NB4 (cell line): ENCODE measurements around the gene PROM1.

ENCODE experiments used
- MYC ChIP-seq: IDR thresholded peaks from 2 replicates; pipeline ENCODE4 v1.6.1; 2011; ENCODE audit warnings: low read depth, low read length
- POLR2A ChIP-seq: IDR thresholded peaks from 2 replicates; pipeline ENCODE4 v1.6.1; 2011; ENCODE audit warnings: mild to moderate bottlenecking; ENCODE audit not compliant: insufficient read length; ENCODE audit errors: extremely low read depth
- TF ChIP-seq, protein P1 (sequence below): IDR thresholded peaks from one replicate; pipeline ENCODE4 v1.5.1; 2012; ENCODE audit warnings: low read depth, low read length
- TF ChIP-seq, protein P2 (sequence below): IDR thresholded peaks from 2 replicates; pipeline ENCODE4 v1.6.1; 2011; ENCODE audit warnings: low read depth, low read length

DNA sequence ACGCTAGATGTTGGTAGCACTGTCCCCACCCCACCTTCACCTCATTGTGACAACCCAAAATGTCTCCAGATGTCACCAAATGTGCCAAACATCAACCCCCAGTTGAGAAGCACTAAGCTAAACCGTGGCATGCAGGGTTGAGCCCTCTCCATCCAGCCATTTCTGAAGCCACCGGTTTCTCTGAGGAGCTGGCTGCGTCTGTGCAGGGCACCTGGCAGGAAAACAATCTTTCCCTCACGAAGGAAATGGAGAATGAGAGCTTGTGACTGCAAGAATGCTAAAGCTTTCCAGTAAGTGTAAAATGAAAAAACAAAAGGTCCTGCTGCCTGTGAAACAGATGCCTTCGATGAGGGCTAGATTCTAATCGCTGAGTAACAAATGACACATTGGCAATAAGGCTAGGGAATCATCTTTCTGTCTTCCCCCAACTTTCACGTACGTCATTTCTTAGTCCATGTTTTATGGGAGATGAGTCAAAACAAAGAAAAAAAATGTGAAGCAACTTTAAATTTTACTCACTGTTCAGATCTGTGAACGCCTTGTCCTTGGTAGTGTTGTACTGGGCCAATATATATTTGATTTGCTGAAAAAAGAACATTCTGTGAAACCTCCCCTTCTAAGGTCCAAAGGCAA lies 59.9 kb downstream of the PROM1 start:
- TF ChIP-seq POLR2A (no peak), MYC (no peak)
- TF ChIP-seq, protein P1, sequence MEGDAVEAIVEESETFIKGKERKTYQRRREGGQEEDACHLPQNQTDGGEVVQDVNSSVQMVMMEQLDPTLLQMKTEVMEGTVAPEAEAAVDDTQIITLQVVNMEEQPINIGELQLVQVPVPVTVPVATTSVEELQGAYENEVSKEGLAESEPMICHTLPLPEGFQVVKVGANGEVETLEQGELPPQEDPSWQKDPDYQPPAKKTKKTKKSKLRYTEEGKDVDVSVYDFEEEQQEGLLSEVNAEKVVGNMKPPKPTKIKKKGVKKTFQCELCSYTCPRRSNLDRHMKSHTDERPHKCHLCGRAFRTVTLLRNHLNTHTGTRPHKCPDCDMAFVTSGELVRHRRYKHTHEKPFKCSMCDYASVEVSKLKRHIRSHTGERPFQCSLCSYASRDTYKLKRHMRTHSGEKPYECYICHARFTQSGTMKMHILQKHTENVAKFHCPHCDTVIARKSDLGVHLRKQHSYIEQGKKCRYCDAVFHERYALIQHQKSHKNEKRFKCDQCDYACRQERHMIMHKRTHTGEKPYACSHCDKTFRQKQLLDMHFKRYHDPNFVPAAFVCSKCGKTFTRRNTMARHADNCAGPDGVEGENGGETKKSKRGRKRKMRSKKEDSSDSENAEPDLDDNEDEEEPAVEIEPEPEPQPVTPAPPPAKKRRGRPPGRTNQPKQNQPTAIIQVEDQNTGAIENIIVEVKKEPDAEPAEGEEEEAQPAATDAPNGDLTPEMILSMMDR, result no peak
- TF ChIP-seq, protein P2, sequence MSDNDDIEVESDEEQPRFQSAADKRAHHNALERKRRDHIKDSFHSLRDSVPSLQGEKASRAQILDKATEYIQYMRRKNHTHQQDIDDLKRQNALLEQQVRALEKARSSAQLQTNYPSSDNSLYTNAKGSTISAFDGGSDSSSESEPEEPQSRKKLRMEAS, result no peak
